G401 (cell line): ENCODE results near the gene TMEM248. TPM values are rescaled to one million over a fixed set of nuclear protein-coding genes. Genes with fewer than 3 reads are reported as not detected.
"Not testable (repeated sequence)": the region's sequence is repeated elsewhere in the genome, so short reads cannot be mapped to it uniquely, and the experiment has no call there.

Experiments
- DNase-seq: peaks from one replicate; pipeline ENCODE4 v3.0.0-alpha.2; 2015; ENCODE audit warnings: low spot score
- in situ Hi-C: cut with HindIII; loops from 2 replicates; pipeline ENCODE4 v1.10.0; 2016; ENCODE audit warnings: low sequenced_read_pairs, mixed read lengths
- total RNA-seq: library from RNA; depleted of rRNA; stranded (reverse); fragments of >200 nt; shearing (Covaris generic); gene quantifications from 2 replicates; pipeline ENCODE4 v1.2.3, GENCODE V29; 2014; rRNA removed

TMEM248 gene
- 78.8 and 136 TPM in 2 replicates for total RNA-seq

GRCh38 chr7:66920769-66921395 lies at the start of gene TMEM248:
Gene TMEM248, plus strand, starts transcription at chr7:66921225. Its CDS starts 20,641 bp downstream, at chr7:66941866.
- peak; percentile 90 for DNase-seq
- in situ Hi-C loops: no loop called here

GRCh38 chr7:66873476-66873875 lies 47.5 kb upstream of the TMEM248 start:
- DNase-seq: no peak
- in situ Hi-C loops: no loop called here

- DNase-seq: no peak
- in situ Hi-C loops: no loop called here
Measured at GRCh38 chr7:66877577-66878300, 43.3 kb upstream of the TMEM248 start.

GRCh38 chr7:66878301-66878685 lies 42.7 kb upstream of the TMEM248 start:
- in situ Hi-C loops, DNase-seq: not testable (repeated sequence)

- in situ Hi-C loops: no loop called here
- DNase-seq: no peak
Measured at GRCh38 chr7:66880053-66880452, 41.0 kb upstream of the TMEM248 start.

- DNase-seq, in situ Hi-C loops: not testable (repeated sequence)
Measured at GRCh38 chr7:66880577-66880976, 40.4 kb upstream of the TMEM248 start.

- in situ Hi-C loops: no loop called here
- DNase-seq: no peak
Measured at GRCh38 chr7:66883716-66884115, 37.3 kb upstream of the TMEM248 start.

GRCh38 chr7:66884556-66884955 lies 36.5 kb upstream of the TMEM248 start:
- in situ Hi-C loops, DNase-seq: not testable (repeated sequence)

GRCh38 chr7:66886152-66886551 lies 34.9 kb upstream of the TMEM248 start:
- in situ Hi-C loops: no loop called here
- DNase-seq: no peak

GRCh38 chr7:66888223-66888622 lies 32.8 kb upstream of the TMEM248 start:
- DNase-seq, in situ Hi-C loops: not testable (repeated sequence)

GRCh38 chr7:66894463-66895080 lies 26.5 kb upstream of the TMEM248 start:
- in situ Hi-C loops: no loop called here
- DNase-seq: peak; percentile 10

- no peak for DNase-seq
- in situ Hi-C loops: no loop called here
Measured at GRCh38 chr7:66896441-66896840, 24.6 kb upstream of the TMEM248 start.

GRCh38 chr7:66899552-66900280 lies 21.3 kb upstream of the TMEM248 start:
- DNase-seq: no peak

GRCh38 chr7:66901941-66902843 lies 18.8 kb upstream of the TMEM248 start:
- in situ Hi-C loops: no loop called here
- no peak for DNase-seq

More at GRCh38 chr7:66899552-66900280, 21.3 kb upstream of the TMEM248 start:
- in situ Hi-C loops: no loop called here

GRCh38 chr7:66902844-66903180 lies 18.2 kb upstream of the TMEM248 start:
- in situ Hi-C loops: no loop called here
- DNase-seq: no peak

GRCh38 chr7:66903360-66904062 lies 17.5 kb upstream of the TMEM248 start:
- in situ Hi-C loops: no loop called here
- no peak for DNase-seq

- in situ Hi-C loops: no loop called here
- no peak for DNase-seq
Measured at GRCh38 chr7:66904063-66904593, 16.9 kb upstream of the TMEM248 start.

- in situ Hi-C loops: no loop called here
- DNase-seq: no peak
Measured at GRCh38 chr7:66905278-66905677, 15.7 kb upstream of the TMEM248 start.
